ENCODE results near the gene CACNG4. TPM values are rescaled to one million over a fixed set of nuclear protein-coding genes. Genes with fewer than 3 reads are reported as not detected.

CACNG4 gene
- total RNA-seq, 4 donors from 2014 or later, result 1.7 to 12.5 (median 2.9) TPM

GRCh38 chr17:66955821-66956220, 8.7 kb upstream of the CACNG4 start:
- WGBS, result 98% methylated on average over 5 of the region's 5 CpGs
- no peak for TF ChIP-seq CTCF (IDR thresholded peaks at IDR 0.05)
- TF ChIP-seq POLR2A (IDR thresholded peaks at IDR 0.05; ENCODE audit: low read depth), result no peak
- TF ChIP-seq EP300 (IDR thresholded peaks at IDR 0.05), result no peak
- TF ChIP-seq POLR2AphosphoS5 (IDR thresholded peaks at IDR 0.05), result no peak
- Histone ChIP-seq H3K4me3 (no peak overlapping the region), H3K36me3 (no peaks in the 10 kb centered on the region), H3K27ac (replicated peaks in 1 of 4) (no peak overlapping the region), H3K27me3 (no peaks in the 10 kb centered on the region), H3K9me3 (no peaks in the 10 kb centered on the region), H3K4me1 (peaks cover 3 to 55% (median 50%) of the 10 kb centered on the region in 4 donors)
- intact Hi-C loops (cut with DNase I), result no loop called here
- no peak for DNase-seq (ENCODE audit: extremely low spot score)

- WGBS, result 93% methylated on average over 6 of the region's 6 CpGs
- Histone ChIP-seq H3K4me1 (peaks cover 3 to 44% (median 42%) of the 10 kb centered on the region in 4 donors), H3K9me3 (no peaks in the 10 kb centered on the region), H3K27me3 (no peaks in the 10 kb centered on the region), H3K36me3 (no peaks in the 10 kb centered on the region), H3K27ac (replicated peaks in 1 of 4) (no peak overlapping the region), H3K4me3 (no peak overlapping the region)
- TF ChIP-seq CTCF (IDR thresholded peaks at IDR 0.05), result no peak
- no peak for TF ChIP-seq POLR2AphosphoS5 (IDR thresholded peaks at IDR 0.05)
- no peak for TF ChIP-seq POLR2A (IDR thresholded peaks at IDR 0.05; ENCODE audit: low read depth)
- no peak for TF ChIP-seq EP300 (IDR thresholded peaks at IDR 0.05)
- DNase-seq (ENCODE audit: extremely low spot score), result no peak
- intact Hi-C loops (cut with DNase I), result no loop called here
These were observed 7.6 kb upstream of the CACNG4 start for GRCh38 chr17:66956941-66957340.

GRCh38 chr17:66957343-66957742, 7.2 kb upstream of the CACNG4 start:
- H3K9me3 ChIP-seq, result no peaks in the 10 kb centered on the region
- peaks cover 3 to 41% (median 39%) of the 10 kb centered on the region in 4 donors for H3K4me1 ChIP-seq
- peak overlapping the region; percentile 75 to 86 (median 80) for H3K27ac ChIP-seq (replicated peaks in 1 of 4)
- no peak for DNase-seq (ENCODE audit: extremely low spot score)
- 88% methylated on average over 8 of the region's 8 CpGs for WGBS
- H3K4me3 ChIP-seq, result no peak overlapping the region
- no peaks in the 10 kb centered on the region for H3K27me3 ChIP-seq
- intact Hi-C loops (cut with DNase I), result no loop called here
- TF ChIP-seq POLR2AphosphoS5 (IDR thresholded peaks at IDR 0.05) (no peak), POLR2A (IDR thresholded peaks at IDR 0.05; ENCODE audit: low read depth) (no peak), CTCF (IDR thresholded peaks at IDR 0.05) (no peak), EP300 (IDR thresholded peaks at IDR 0.05) (no peak)
- no peaks in the 10 kb centered on the region for H3K36me3 ChIP-seq

- no peak for TF ChIP-seq EP300 (IDR thresholded peaks at IDR 0.05)
- no peak for TF ChIP-seq POLR2A (IDR thresholded peaks at IDR 0.05; ENCODE audit: low read depth)
- TF ChIP-seq POLR2AphosphoS5 (IDR thresholded peaks at IDR 0.05), result peak; percentile 59 to 88
- peak in 2 of 3 experiments; percentile 15 to 28 for TF ChIP-seq CTCF (IDR thresholded peaks at IDR 0.05)
- DNase-seq (ENCODE audit: extremely low spot score), result no peak
- intact Hi-C loops (cut with DNase I), result no loop called here
- H3K27ac ChIP-seq (replicated peaks in 1 of 4), result peak overlapping the region; percentile 75 to 86 (median 80)
- H3K9me3 ChIP-seq, result no peaks in the 10 kb centered on the region
- H3K4me3 ChIP-seq, result no peak overlapping the region
- 38% methylated on average over 11 of the region's 16 CpGs for WGBS
- peaks cover 0 to 4% (median 0%) of the 10 kb centered on the region in 4 donors for H3K27me3 ChIP-seq
- peaks cover 3 to 34% (median 32%) of the 10 kb centered on the region in 4 donors for H3K4me1 ChIP-seq
- H3K36me3 ChIP-seq, result no peaks in the 10 kb centered on the region
These were observed 6.4 kb upstream of the CACNG4 start for GRCh38 chr17:66957951-66958579.

All from esophagus muscularis mucosa (tissue), 4 donors.